Measurements from ENCODE around the gene HSF2BP.
"Not testable (repeated sequence)": the region's sequence is repeated elsewhere in the genome, so short reads cannot be mapped to it uniquely, and the experiment has no call there.

DNA sequence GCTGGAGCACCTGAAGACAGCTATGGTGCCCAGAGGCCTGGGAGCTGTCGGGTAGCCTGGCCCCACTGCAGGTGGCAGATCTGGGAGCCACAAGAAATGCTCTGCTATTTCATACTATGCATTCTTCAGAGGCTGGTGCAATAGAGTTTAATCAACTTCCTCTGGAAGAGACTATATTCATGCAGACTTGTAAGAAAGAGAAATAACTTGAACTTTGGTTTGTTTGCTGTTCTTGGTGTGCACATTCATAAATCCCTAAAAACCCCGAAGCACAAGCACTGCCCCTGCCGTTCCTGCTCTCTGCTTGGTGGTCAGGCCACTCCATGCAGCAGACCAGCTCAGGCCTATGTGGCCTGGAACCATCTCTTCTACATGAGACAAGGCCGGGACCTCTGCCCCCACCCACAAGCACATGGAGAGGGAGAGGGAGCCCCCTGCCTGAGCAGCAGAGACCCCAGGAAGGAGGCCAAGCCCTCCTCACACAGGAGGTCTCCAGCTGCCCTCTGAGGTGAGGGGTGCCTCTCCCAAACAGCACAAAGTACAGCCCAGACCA lies 142.9 kb downstream of the HSF2BP start:
- TF ChIP-seq, protein P1, sequence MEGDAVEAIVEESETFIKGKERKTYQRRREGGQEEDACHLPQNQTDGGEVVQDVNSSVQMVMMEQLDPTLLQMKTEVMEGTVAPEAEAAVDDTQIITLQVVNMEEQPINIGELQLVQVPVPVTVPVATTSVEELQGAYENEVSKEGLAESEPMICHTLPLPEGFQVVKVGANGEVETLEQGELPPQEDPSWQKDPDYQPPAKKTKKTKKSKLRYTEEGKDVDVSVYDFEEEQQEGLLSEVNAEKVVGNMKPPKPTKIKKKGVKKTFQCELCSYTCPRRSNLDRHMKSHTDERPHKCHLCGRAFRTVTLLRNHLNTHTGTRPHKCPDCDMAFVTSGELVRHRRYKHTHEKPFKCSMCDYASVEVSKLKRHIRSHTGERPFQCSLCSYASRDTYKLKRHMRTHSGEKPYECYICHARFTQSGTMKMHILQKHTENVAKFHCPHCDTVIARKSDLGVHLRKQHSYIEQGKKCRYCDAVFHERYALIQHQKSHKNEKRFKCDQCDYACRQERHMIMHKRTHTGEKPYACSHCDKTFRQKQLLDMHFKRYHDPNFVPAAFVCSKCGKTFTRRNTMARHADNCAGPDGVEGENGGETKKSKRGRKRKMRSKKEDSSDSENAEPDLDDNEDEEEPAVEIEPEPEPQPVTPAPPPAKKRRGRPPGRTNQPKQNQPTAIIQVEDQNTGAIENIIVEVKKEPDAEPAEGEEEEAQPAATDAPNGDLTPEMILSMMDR (IDR thresholded peaks at IDR 0.05): not testable (repeated sequence)
- TF ChIP-seq POLR2A (IDR thresholded peaks at IDR 0.05): not testable (repeated sequence)
